GM20431 (cell line): ENCODE measurements around the gene PLEKHA7.
"Not testable (repeated sequence)": the region's sequence is repeated elsewhere in the genome, so short reads cannot be mapped to it uniquely, and the experiment has no call there.

ENCODE experiments used
- in situ Hi-C: fragments of 300-500 bp; cut with MseI, MboI; formaldehyde crosslinking; loops from one replicate; pipeline ENCODE4 v1.15.0; 2020; ENCODE audit warnings: low sequenced_read_pairs; ENCODE audit not compliant: unreplicated experiment

The PLEKHA7 gene

GRCh38 chr11:17012712-17013547 lies 1.3 kb downstream of the PLEKHA7 start:
- in situ Hi-C loops: no loop called here

DNA sequence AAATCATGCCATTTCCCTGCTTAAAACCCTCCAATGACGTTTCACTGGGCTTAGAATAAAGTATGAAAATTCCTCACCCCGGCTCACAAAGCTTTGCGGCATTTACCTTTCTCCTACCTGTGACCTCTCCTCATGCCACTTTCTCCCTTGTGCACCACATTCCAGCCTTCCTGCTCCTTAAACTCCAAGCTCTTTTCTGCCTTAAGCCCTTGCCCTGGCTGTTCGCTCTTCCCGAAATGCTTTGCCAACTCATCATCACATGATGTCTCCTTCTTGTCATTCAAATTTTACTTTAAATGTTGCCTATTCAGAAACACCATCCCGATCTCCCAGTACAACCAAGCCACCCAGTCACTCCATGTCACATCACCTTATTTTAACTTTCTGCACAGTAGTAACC lies 2.0 kb downstream of the PLEKHA7 start:
- in situ Hi-C loops: no loop called here

- in situ Hi-C loops: no loop called here
Observed at GRCh38 chr11:17010851-17011420, 3.3 kb downstream of the PLEKHA7 start.

- in situ Hi-C loops: no loop called here
Observed at GRCh38 chr11:17008099-17008498, 6.1 kb downstream of the PLEKHA7 start.

DNA sequence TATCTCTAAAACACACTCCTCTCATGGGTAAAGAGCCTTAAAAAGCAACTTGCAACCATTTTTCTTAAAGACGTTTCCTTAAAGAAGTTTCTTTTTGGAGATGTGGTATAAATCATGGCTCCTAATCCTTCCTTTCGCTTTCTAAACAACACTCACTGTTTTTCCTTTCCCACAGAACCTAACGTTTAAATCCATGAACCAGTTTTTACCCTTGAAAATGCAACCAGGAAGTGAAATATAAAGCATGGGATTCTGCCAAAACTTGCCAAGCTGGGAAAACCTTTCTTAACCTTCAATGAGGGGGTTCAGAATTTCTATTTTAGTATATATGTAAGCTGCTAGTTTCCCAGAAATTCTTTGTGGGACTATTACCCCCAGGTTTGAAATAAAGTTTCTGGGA lies 8.6 kb downstream of the PLEKHA7 start:
- in situ Hi-C loops: no loop called here

DNA sequence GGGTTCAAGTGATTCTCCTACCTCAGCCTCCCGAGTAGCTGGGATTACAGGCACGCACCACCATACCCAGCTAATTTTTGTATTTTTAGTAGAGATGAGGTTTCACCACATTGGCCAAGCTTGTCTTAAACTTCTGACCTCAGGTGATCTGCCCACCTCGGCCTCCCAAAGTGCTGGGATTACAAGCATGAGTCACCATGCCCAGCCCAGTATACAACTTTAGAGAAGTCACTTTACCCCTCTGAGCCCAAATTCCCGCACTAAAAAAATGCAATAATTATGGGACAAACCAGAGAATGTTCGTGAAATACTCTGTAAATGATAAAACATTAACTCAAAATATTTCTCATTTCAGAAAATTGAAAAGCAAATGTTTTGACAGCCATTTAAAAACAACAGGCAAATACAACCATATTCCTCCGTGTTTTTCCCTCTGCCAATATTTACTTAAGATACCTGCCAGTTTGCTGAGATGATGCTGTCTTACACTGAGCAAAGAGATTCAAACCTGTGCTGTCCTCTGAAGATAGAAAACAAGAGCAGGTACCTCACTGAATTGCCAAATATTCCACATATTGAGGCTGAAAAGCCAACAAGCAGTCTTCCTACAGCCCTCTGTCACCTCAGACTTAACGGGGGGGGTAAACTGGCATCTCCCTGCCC lies 9.6 kb downstream of the PLEKHA7 start:
- in situ Hi-C loops: no loop called here

GRCh38 chr11:17003426-17003825 lies 10.8 kb downstream of the PLEKHA7 start:
- in situ Hi-C loops: no loop called here

- in situ Hi-C loops: no loop called here
Observed at GRCh38 chr11:17002543-17002942, 11.7 kb downstream of the PLEKHA7 start.

- in situ Hi-C loops: no loop called here
Observed at GRCh38 chr11:17001806-17002205, 12.4 kb downstream of the PLEKHA7 start.

DNA sequence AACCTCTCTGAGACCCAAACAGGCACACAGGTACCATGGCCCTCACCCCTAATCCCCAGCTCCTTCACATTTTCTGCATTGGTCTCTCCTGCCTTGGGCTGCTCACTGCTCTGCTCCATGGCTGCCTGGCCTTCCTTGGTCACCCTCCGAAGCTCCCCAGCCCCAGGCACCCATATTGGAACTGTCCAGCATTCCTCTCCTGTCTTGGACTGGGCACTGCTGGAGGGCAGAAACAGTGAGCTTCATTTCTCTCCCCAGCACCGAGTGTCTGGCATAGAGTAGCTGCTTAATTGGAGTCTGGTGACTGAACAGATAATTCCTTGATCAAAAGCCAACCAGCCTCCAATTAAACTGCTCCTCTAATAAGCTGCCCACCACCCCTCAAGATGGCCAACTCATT lies 13.2 kb downstream of the PLEKHA7 start:
- in situ Hi-C loops: no loop called here

GRCh38 chr11:17000253-17000652 lies 14.0 kb downstream of the PLEKHA7 start:
- in situ Hi-C loops: not testable (repeated sequence)

DNA sequence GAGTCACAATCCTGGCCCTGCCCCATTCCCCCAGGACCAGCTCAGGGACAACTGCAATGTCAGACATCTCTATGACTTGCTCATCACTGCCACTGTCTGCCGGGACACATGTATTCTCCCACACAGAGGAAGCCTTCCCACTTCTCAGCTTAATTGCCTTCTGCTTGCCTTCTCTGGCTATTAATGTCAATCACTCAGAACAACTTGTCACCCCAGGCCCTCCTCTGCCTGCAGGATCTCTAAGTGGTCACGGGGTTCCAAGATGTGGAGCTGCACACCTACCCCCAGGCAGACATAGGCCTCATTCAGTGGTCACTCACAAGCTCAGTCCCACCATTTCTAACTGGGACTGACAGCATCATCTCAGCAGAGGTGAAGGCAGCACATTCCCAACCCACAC lies 15.1 kb downstream of the PLEKHA7 start:
- in situ Hi-C loops: no loop called here

GRCh38 chr11:16997624-16998023 lies 16.6 kb downstream of the PLEKHA7 start:
- in situ Hi-C loops: no loop called here

GRCh38 chr11:16993495-16993894 lies 20.7 kb downstream of the PLEKHA7 start:
- in situ Hi-C loops: no loop called here

GRCh38 chr11:16992846-16993245 lies 21.4 kb downstream of the PLEKHA7 start:
- in situ Hi-C loops: no loop called here

GRCh38 chr11:16989554-16989953 lies 24.7 kb downstream of the PLEKHA7 start:
- in situ Hi-C loops: no loop called here

- in situ Hi-C loops: no loop called here
Observed at GRCh38 chr11:16987205-16987568, 27.0 kb downstream of the PLEKHA7 start.

GRCh38 chr11:16986434-16987204 lies 27.6 kb downstream of the PLEKHA7 start:
- in situ Hi-C loops: no loop called here

DNA sequence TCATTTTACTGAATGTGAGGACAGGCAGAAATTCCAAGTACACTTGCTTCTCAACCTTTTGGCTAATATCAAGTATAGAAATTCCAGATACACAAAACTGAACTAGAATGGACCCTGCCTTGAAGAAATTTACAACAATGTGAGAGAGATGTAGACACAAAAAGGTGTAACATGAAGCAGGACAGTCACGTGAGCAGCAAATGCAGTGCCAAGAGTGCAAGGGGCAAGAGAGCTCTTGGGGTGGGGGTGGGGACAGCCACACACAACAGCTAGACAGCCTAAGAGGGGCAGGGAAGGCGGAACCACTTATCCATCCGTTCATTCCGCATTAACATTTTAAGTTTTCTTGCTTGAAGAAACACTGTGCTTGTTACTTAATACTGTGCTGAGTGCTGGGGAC lies 28.9 kb downstream of the PLEKHA7 start:
- in situ Hi-C loops: no loop called here

- in situ Hi-C loops: no loop called here
Observed at GRCh38 chr11:16984229-16984628, 30.0 kb downstream of the PLEKHA7 start.

DNA sequence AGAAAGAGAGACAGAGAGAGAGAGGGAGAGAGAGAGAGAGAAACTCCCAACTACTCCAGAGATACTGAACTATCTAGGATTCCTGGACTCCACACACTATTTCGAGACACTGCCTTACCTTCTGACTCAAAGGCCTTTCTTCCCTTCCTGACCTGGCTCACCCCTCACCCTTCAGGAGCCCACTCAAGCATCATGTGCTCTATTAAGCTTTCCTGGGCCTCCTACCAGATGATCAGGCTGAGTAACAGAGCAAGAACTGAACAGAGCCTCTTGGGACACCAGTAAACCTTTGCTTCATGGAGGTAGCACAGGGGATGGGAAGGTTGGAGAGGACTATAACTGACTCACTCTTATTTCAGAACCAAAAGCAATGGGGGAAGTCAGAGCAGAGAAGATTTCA lies 31.4 kb downstream of the PLEKHA7 start:
- in situ Hi-C loops: no loop called here
